ENCODE results near the gene TBC1D22B.
"Not testable (repeated sequence)": the region's sequence is repeated elsewhere in the genome, so short reads cannot be mapped to it uniquely, and the experiment has no call there.

Gene TBC1D22B

DNA sequence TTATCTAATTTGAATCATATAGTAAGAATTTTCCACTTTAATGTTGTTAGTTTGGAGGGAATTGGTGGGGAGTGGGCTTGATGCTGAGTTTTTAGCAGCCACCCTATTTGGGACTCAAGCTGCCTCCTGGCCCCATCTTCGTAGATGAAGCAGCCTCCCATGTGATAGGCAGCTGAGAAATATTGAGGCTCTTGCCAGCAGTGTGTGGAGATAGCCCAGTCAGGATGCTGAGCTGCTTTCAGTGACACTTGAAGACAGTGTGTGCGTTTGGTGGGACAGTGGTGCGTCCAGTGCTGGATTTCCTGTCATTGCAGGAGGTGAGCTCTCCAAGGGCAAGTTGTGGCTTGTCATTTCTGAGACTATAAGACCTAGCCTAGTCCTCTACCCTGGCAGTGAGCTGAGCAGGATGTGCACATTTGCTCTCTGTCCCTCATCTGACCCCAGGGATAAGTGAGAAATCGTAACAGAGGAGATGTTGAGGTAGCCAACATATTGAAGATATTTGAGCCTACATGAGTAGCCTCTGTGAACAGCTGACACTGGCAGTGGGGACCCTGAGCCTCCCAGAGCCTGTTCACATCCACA, 48.4 kb downstream of the TBC1D22B start:
- no peak for DNase-seq
- Histone ChIP-seq H3K9me3 (no peaks in the 10 kb centered on the region), H3K27me3 (no peaks in the 10 kb centered on the region), H3K4me3 (ENCODE audit: low read depth, low read length) (no peak overlapping the region), H3K36me3 (peaks cover 7% of the 10 kb centered on the region), H3K4me1 (no peaks in the 10 kb centered on the region; the same call in 1 of the 2 replicates)
- TF ChIP-seq, protein P1, sequence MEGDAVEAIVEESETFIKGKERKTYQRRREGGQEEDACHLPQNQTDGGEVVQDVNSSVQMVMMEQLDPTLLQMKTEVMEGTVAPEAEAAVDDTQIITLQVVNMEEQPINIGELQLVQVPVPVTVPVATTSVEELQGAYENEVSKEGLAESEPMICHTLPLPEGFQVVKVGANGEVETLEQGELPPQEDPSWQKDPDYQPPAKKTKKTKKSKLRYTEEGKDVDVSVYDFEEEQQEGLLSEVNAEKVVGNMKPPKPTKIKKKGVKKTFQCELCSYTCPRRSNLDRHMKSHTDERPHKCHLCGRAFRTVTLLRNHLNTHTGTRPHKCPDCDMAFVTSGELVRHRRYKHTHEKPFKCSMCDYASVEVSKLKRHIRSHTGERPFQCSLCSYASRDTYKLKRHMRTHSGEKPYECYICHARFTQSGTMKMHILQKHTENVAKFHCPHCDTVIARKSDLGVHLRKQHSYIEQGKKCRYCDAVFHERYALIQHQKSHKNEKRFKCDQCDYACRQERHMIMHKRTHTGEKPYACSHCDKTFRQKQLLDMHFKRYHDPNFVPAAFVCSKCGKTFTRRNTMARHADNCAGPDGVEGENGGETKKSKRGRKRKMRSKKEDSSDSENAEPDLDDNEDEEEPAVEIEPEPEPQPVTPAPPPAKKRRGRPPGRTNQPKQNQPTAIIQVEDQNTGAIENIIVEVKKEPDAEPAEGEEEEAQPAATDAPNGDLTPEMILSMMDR (IDR thresholded peaks at IDR 0.05; ENCODE audit: low read depth, low read length), result no peak

DNA sequence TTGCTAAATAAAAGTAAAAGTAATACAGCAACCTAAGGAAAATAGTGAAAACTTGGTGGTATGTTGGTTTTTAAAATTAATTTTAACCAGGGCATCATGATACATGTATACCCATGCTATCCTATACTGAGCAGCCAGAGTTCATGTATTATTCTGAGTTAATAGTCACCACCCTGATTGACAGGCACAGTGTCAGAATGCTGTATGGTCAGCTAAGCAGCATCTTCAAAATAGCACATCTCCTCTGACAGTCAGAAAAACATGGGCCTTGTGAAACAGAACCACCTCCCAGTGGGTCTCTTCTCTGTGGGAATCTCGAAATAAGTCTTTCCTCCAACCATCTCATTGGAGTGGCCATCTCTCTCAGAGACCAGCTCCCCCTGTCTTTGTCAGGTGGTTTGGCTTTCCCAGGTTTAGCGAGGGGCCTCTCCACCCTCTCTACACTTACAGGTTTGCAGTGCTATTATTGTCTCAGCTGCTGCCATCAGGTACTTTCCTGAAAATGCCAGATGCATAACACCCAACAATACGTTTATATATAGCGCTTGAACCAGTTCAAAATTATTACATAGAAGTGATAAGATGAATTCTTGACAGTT, 49.2 kb downstream of the TBC1D22B start:
- Histone ChIP-seq H3K27me3 (no peaks in the 10 kb centered on the region), H3K4me1 (no peaks in the 10 kb centered on the region; the same call in 1 of the 2 replicates), H3K9me3 (no peaks in the 10 kb centered on the region), H3K36me3 (peaks cover 7% of the 10 kb centered on the region), H3K4me3 (ENCODE audit: low read depth, low read length) (no peak overlapping the region)
- DNase-seq, result no peak
- TF ChIP-seq, protein P1 (IDR thresholded peaks at IDR 0.05; ENCODE audit: low read depth, low read length), result no peak

DNA sequence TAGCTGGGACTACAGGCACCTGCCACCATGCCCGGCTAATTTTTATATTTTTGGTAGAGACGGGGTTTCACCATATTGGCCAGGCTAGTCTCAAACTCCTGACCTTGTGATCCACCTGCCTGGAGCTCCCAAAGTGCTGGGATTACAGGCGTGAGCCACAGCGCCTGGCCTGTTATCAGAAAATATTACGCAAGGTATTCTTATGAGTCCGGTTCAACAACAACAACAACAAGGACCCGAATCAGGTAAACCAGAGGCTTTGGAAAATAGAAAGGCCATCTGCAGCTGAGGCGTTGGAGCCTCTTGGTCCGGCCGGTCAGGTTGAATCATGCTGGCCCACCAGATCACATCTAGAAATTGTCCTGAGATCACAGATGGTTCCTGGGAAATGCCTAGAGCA, 49.9 kb downstream of the TBC1D22B start:
- H3K4me3 ChIP-seq (ENCODE audit: low read depth, low read length); H3K36me3 ChIP-seq; H3K4me1 ChIP-seq; H3K27me3 ChIP-seq; H3K9me3 ChIP-seq; DNase-seq: not testable (repeated sequence)

DNA sequence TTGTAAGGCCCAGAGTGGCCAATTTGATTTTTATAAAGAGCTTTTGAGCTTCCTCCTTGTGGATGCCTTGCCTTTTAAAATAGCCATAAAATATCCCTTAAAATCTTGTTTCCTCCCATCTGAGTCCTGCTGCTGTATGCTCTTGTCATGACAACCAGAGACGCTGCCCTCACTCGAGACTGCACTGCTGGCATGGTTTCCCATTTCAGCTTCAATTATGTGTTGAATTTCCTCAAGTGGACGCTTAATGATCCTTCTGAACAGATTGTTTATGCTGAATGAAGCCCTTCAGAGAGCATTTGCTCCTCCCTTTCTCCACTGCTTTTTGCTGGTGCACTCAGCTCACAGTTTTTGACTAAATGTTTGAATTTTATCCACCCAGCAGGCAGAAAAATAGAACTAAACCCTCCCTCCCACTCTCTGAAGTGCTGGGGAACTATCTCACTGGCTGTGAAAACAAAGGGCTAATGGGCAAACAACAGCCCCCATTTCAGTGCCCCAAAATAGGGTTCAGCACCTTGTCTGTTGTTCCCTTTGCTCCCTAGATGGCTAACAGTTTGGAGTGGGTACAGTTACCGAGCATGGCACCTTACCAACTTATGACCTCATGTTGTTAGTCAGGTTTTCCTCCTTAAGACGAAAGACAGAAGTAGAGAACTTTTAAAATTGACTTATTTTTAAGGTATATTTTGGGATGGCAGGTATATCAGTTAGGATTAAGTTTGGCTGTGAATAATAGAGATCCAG, 50.7 kb downstream of the TBC1D22B start:
- no peak overlapping the region for H3K4me3 ChIP-seq (ENCODE audit: low read depth, low read length)
- H3K9me3 ChIP-seq, result no peaks in the 10 kb centered on the region
- H3K4me1 ChIP-seq, result no peaks in the 10 kb centered on the region
- H3K27me3 ChIP-seq, result no peaks in the 10 kb centered on the region
- H3K36me3 ChIP-seq, result no peaks in the 10 kb centered on the region
- TF ChIP-seq, protein P1 (IDR thresholded peaks at IDR 0.05; ENCODE audit: low read depth, low read length), result no peak
- no peak for DNase-seq

DNA sequence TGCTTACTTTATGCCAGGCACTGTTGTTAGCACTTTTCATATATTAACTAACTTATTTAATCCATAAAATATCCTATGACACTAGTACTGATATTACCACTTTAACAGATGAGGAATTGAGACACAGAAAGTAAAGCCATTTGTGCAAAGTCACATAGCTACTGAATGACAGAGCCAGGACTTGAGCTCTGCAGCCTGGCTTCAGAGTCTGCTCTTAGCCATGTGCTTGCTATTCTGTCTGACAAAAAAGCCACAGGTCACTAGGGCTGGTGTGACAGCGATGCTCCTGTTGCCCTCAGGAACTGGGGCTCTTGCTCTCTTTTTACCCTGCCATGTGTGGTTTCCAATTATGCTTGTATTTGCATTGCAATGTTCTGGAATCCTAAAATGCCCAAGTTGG, 51.5 kb downstream of the TBC1D22B start:
- Histone ChIP-seq H3K27me3 (no peaks in the 10 kb centered on the region), H3K36me3 (no peaks in the 10 kb centered on the region; the same call in 1 of the 2 replicates), H3K4me3 (ENCODE audit: low read depth, low read length) (no peak overlapping the region), H3K4me1 (no peaks in the 10 kb centered on the region), H3K9me3 (no peaks in the 10 kb centered on the region)
- DNase-seq, result no peak
- TF ChIP-seq, protein P1 (IDR thresholded peaks at IDR 0.05; ENCODE audit: low read depth, low read length), result no peak

DNA sequence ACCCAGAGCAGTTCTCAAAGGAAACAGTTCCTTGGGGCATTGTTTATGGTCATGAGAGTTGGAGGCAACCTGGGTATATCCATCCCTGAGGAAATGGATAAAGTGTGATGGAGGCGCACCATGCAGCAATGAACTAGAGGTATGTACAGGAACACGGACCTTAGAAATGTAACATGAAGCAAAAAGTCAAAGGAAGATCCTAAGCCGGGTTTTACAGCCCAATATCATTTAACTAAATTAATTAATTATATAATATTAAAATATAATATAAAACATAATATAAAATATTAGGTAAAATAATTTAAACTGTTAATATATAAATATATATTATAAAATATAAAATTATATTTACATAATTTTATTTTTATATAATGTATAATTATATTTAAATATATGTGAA, 52.1 kb downstream of the TBC1D22B start:
- TF ChIP-seq, protein P1 (IDR thresholded peaks at IDR 0.05; ENCODE audit: low read depth, low read length), result no peak
- H3K27me3 ChIP-seq, result no peaks in the 10 kb centered on the region
- no peak for DNase-seq
- H3K4me1 ChIP-seq, result no peaks in the 10 kb centered on the region
- H3K4me3 ChIP-seq (ENCODE audit: low read depth, low read length), result no peak overlapping the region
- H3K9me3 ChIP-seq, result no peaks in the 10 kb centered on the region
- no peaks in the 10 kb centered on the region; the same call in 1 of the 2 replicates for H3K36me3 ChIP-seq

Measured in BE2C (cell line).